ENCODE data around the gene SIVA1.
A peak's percentile ranks its signal among the peaks of the same experiment; 100 is the strongest.

SIVA1 gene

DNA sequence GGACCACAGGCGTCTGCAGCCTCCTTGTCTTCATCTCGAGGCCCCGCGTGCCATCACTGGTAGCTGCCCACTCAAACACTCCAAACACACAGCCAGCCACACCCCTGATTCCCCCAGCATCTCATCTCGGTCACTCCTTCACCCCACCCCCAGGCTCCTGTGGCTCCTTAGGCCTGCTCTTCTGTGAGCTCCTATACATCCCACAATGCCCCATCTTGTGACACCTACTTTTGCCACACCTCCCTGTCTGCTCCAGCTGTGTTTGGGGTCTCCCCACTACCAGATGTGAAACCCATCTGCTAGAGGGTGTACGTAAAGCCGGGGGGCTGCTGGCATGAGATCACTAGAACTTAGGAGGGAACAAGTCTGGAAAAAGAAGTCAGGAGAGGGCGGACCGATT is 38.5 kb downstream of the SIVA1 start:
- DNase-seq (ENCODE audit: low spot score) = no peak
- ChIA-PET CTCF (interaction anchor here (0.6 to 0.9 kb wide), 2 partner anchors 23 to 35 kb away, joined by 3 to 6 read pairs; no protein-coding TSS in a partner anchor), POLR2A (ENCODE audit: low non-redundant PET) (no interaction called here)
- H3K27ac ChIP-seq = peak overlapping the region; percentile 84
- TF ChIP-seq, protein P1, sequence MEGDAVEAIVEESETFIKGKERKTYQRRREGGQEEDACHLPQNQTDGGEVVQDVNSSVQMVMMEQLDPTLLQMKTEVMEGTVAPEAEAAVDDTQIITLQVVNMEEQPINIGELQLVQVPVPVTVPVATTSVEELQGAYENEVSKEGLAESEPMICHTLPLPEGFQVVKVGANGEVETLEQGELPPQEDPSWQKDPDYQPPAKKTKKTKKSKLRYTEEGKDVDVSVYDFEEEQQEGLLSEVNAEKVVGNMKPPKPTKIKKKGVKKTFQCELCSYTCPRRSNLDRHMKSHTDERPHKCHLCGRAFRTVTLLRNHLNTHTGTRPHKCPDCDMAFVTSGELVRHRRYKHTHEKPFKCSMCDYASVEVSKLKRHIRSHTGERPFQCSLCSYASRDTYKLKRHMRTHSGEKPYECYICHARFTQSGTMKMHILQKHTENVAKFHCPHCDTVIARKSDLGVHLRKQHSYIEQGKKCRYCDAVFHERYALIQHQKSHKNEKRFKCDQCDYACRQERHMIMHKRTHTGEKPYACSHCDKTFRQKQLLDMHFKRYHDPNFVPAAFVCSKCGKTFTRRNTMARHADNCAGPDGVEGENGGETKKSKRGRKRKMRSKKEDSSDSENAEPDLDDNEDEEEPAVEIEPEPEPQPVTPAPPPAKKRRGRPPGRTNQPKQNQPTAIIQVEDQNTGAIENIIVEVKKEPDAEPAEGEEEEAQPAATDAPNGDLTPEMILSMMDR (conservative IDR thresholded peaks at IDR 0.05; ENCODE audit: low read depth) = no peak

DNA sequence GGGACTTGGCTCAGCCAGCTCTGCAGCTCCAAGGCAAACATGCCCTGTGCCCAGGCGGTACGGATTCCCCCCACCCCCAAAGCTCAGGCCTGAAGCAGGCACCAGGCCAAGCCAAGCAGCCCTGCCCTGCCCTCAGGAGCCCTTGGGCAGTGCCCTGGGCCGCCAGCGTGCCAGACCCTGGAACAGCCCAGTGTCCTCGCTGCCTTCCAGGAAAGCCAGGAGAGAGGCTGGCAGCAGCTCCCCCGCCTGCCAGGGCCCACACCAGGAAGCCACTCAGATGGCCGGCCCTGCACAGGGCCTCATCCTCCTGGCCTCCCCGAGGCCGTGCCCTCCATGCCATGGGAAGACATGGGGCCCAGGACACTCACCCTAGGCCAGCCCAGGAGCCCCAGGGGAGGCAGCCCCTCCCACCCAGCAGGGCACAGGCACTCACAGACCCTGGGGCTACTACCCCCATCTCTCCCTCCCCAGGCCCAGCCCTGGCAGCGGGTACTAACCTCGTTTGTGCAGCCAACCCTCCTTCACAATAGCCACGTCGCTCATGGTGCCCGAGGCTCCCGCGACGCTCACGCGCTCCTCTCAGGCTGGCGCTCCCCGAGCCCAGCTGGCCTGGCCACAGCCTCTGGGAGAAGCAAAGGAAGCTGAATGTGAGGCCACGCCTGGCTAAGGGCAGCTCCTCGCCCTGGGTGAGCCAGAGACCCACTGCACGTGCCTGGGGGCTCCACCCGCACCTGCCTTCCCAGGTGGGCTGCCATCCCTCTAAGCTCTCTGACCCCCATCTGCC is 39.3 kb downstream of the SIVA1 start:
- H3K27ac ChIP-seq = peak overlapping the region; percentile 84
- no peak for DNase-seq (ENCODE audit: low spot score)
- POLR2A ChIA-PET (ENCODE audit: low non-redundant PET) = no interaction called here
- TF ChIP-seq, protein P1 (conservative IDR thresholded peaks at IDR 0.05; ENCODE audit: low read depth) = no peak
- CTCF ChIA-PET = interaction anchor here (0.6 kb wide), 1 partner anchor 23 kb away, joined by 6 read pairs; no protein-coding TSS in a partner anchor

DNA sequence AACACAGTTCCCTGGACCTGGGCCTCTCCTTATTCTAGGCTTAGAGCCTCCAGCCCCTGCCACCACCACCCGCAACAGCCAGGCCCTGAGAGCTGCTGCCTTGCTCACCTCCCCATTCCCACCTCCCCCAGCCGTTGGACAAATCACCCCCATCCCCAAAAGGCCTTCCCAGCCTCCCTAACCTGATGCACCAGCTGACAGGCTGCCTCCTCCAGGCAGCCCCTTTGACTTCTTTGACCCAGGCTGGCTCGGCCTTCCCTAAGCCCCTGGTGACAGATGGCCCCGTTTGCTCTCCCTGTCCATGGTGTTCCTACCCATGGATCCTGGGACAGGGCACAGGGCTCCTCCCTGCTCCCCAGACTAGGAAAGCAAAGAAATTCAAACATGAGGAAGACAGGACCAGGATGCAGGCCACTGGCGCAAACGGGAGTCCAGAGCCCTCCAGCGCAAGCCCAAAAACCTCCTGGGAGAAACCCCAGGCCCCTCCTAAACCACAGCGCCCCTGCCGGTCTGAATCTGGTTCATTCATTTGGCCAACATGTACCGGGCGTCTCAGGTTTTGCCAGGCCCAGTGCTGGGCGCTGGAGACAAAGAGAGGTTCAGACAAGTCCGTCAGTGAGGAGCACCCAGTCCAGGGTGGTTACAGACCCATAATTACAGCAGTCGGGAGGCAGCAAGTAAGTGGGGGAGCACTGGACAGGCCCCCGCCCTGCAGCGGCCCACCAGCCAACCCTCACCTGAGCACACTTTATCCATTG is 40.2 kb downstream of the SIVA1 start:
- DNase-seq (ENCODE audit: low spot score) = no peak
- CTCF ChIA-PET = no interaction called here
- TF ChIP-seq, protein P1 (conservative IDR thresholded peaks at IDR 0.05; ENCODE audit: low read depth) = no peak
- POLR2A ChIA-PET (ENCODE audit: low non-redundant PET) = no interaction called here
- H3K27ac ChIP-seq = peak overlapping the region; percentile 84

DNA sequence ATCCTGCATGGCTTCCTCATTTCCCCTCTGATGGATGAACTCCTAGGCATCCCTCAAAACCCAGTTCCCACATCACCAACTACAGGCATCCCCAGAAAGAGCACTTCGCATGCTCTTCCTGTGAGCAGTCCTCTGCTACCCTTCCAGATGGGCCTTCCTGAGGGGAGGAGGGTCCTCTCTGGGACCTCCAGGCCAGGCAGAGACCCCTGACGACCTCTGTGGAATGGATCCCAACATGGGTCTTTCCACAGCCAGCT is 40.7 kb downstream of the SIVA1 start:
- DNase-seq (ENCODE audit: low spot score) = no peak
- peak overlapping the region; percentile 84 for H3K27ac ChIP-seq
- CTCF ChIA-PET = no interaction called here
- POLR2A ChIA-PET (ENCODE audit: low non-redundant PET) = no interaction called here
- TF ChIP-seq, protein P1 (conservative IDR thresholded peaks at IDR 0.05; ENCODE audit: low read depth) = no peak

DNA sequence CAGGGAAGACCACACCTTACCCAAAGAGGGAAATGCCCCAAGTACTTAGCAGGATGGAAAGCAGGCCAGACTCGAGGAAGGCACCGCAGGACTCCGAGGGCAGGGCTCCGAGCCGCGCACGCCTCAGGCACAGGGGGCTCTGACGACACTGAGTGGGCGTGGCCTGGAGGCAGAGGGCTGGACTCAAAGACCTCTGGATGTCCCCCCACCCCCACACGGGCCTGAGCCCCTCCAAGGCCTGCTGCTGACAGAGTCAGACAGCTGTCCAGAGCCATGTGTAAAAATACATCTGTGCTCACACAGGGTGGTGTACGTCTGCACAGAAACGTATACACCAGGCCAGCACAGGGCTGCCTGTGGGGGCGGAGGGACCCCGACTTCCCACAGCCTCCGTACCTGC is 41.2 kb downstream of the SIVA1 start:
- CTCF ChIA-PET = interaction anchor here (0.7 to 2.4 kb wide), 3 partner anchors 25 to 115 kb away, joined by 3 to 10 read pairs (median 3); no protein-coding TSS in a partner anchor

DNA sequence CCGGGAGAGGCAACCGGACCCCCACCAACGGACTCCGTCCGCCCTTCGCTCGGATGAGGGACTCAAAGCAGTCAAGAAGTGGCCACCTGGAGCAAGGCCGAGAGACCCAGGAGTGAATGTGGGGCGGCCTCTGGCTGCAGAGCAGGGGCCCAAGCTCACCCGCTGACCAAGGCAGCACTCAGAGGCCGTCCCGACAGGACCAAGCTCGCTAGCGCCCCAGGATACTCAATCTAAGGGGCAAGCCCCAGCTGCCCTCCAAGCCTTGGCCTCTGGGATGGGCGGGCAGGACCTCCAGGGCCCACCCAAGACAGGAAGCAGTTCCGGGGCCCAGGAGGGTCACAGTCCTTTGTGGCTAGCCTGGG is 41.7 kb downstream of the SIVA1 start:
- DNase-seq (ENCODE audit: low spot score) = peak; percentile 31
- TF ChIP-seq, protein P1 (conservative IDR thresholded peaks at IDR 0.05; ENCODE audit: low read depth) = no peak
- ChIA-PET CTCF (interaction anchor here (0.6 to 2.4 kb wide), 4 partner anchors 26 to 115 kb away, joined by 3 to 10 read pairs (median 4); no protein-coding TSS in a partner anchor), POLR2A (ENCODE audit: low non-redundant PET) (interaction anchor here (0.9 kb wide), 1 partner anchor 31 kb away, joined by 4 read pairs; no protein-coding TSS in a partner anchor)
- peak overlapping the region; percentile 84 for H3K27ac ChIP-seq

More for the DNA sequence above, 41.2 kb downstream of the SIVA1 start:
- DNase-seq (ENCODE audit: low spot score) = peak; percentile 66
- TF ChIP-seq, protein P1 (conservative IDR thresholded peaks at IDR 0.05; ENCODE audit: low read depth) = no peak
- H3K27ac ChIP-seq = peak overlapping the region; percentile 84
- POLR2A ChIA-PET (ENCODE audit: low non-redundant PET) = interaction anchor here (0.9 kb wide), 1 partner anchor 32 kb away, joined by 4 read pairs; no protein-coding TSS in a partner anchor

Measured in RWPE1 (cell line).